ENCODE measurements around the gene AMIGO1. TPM values are rescaled to one million over a fixed set of nuclear protein-coding genes. Genes with fewer than 3 reads are reported as not detected.

AMIGO1 gene
- total RNA-seq, 1 donor from 2014 or later = 8.0 TPM

- Mint-ChIP-seq H3K9me3 (ENCODE audit: unreplicated experiment) (peaks cover 20% of the 10 kb centered on the region), H3K4me1 (ENCODE audit: low read depth, unreplicated experiment) (peaks cover 10% of the 10 kb centered on the region), H3K4me3 (ENCODE audit: unreplicated experiment) (no peak overlapping the region), H3K27ac (ENCODE audit: unreplicated experiment) (no peak overlapping the region), H3K27me3 (ENCODE audit: unreplicated experiment) (peaks cover 27% of the 10 kb centered on the region), H3K36me3 (ENCODE audit: unreplicated experiment) (no peaks in the 10 kb centered on the region)
- DNase-seq = no peak
- TF ChIP-seq, protein P1, sequence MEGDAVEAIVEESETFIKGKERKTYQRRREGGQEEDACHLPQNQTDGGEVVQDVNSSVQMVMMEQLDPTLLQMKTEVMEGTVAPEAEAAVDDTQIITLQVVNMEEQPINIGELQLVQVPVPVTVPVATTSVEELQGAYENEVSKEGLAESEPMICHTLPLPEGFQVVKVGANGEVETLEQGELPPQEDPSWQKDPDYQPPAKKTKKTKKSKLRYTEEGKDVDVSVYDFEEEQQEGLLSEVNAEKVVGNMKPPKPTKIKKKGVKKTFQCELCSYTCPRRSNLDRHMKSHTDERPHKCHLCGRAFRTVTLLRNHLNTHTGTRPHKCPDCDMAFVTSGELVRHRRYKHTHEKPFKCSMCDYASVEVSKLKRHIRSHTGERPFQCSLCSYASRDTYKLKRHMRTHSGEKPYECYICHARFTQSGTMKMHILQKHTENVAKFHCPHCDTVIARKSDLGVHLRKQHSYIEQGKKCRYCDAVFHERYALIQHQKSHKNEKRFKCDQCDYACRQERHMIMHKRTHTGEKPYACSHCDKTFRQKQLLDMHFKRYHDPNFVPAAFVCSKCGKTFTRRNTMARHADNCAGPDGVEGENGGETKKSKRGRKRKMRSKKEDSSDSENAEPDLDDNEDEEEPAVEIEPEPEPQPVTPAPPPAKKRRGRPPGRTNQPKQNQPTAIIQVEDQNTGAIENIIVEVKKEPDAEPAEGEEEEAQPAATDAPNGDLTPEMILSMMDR (IDR thresholded peaks at IDR 0.05; ENCODE audit: partially characterized antibody, unreplicated experiment) = no peak
Measured at GRCh38 chr1:109479901-109480300, 29.6 kb downstream of the AMIGO1 start.

DNA sequence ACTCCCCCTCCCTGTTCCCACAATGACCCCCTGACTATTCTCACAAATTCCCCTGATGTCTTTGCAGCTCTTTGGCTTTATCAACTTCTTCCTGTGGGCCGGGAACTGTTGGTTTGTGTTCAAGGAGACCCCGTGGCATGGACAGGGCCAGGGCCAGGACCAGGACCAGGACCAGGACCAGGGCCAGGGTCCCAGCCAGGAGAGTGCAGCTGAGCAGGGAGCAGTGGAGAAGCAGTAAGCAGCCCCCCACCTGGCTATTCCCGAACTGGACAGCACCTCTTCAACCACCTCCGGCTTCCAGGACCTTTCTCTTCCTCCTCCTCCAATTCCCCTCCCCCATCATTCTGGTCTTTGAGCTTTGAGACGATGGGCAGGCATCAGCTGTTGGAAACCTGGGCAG lies 30.2 kb downstream of the AMIGO1 start:
- peaks cover 4% of the 10 kb centered on the region for H3K36me3 Mint-ChIP-seq (ENCODE audit: unreplicated experiment)
- peaks cover 10% of the 10 kb centered on the region for H3K4me1 Mint-ChIP-seq (ENCODE audit: low read depth, unreplicated experiment)
- H3K27me3 Mint-ChIP-seq (ENCODE audit: unreplicated experiment) = peaks cover 25% of the 10 kb centered on the region
- peaks cover 16% of the 10 kb centered on the region for H3K9me3 Mint-ChIP-seq (ENCODE audit: unreplicated experiment)
- H3K27ac Mint-ChIP-seq (ENCODE audit: unreplicated experiment) = no peak overlapping the region
- H3K4me3 Mint-ChIP-seq (ENCODE audit: unreplicated experiment) = no peak overlapping the region
- DNase-seq = no peak
- TF ChIP-seq, protein P1 (IDR thresholded peaks at IDR 0.05; ENCODE audit: partially characterized antibody, unreplicated experiment) = no peak

- no peak overlapping the region for H3K27ac Mint-ChIP-seq (ENCODE audit: unreplicated experiment)
- H3K4me1 Mint-ChIP-seq (ENCODE audit: low read depth, unreplicated experiment) = peaks cover 10% of the 10 kb centered on the region
- H3K9me3 Mint-ChIP-seq (ENCODE audit: unreplicated experiment) = peaks cover 15% of the 10 kb centered on the region
- TF ChIP-seq, protein P1 (IDR thresholded peaks at IDR 0.05; ENCODE audit: partially characterized antibody, unreplicated experiment) = no peak
- no peak overlapping the region for H3K4me3 Mint-ChIP-seq (ENCODE audit: unreplicated experiment)
- DNase-seq = no peak
- peaks cover 4% of the 10 kb centered on the region for H3K36me3 Mint-ChIP-seq (ENCODE audit: unreplicated experiment)
- peaks cover 23% of the 10 kb centered on the region for H3K27me3 Mint-ChIP-seq (ENCODE audit: unreplicated experiment)
Measured at GRCh38 chr1:109478806-109479205, 30.7 kb downstream of the AMIGO1 start.

- H3K4me3 Mint-ChIP-seq (ENCODE audit: unreplicated experiment) = no peak overlapping the region
- no peak for DNase-seq
- H3K9me3 Mint-ChIP-seq (ENCODE audit: unreplicated experiment) = peaks cover 9% of the 10 kb centered on the region
- H3K36me3 Mint-ChIP-seq (ENCODE audit: unreplicated experiment) = peaks cover 4% of the 10 kb centered on the region
- TF ChIP-seq, protein P1 (IDR thresholded peaks at IDR 0.05; ENCODE audit: partially characterized antibody, unreplicated experiment) = no peak
- H3K27ac Mint-ChIP-seq (ENCODE audit: unreplicated experiment) = no peak overlapping the region
- peaks cover 10% of the 10 kb centered on the region for H3K4me1 Mint-ChIP-seq (ENCODE audit: low read depth, unreplicated experiment)
- peaks cover 17% of the 10 kb centered on the region for H3K27me3 Mint-ChIP-seq (ENCODE audit: unreplicated experiment)
Measured at GRCh38 chr1:109477821-109478220, 31.7 kb downstream of the AMIGO1 start.

- Mint-ChIP-seq H3K27me3 (ENCODE audit: unreplicated experiment) (peaks cover 10% of the 10 kb centered on the region), H3K36me3 (ENCODE audit: unreplicated experiment) (peaks cover 4% of the 10 kb centered on the region), H3K4me1 (ENCODE audit: low read depth, unreplicated experiment) (peaks cover 3% of the 10 kb centered on the region), H3K4me3 (ENCODE audit: unreplicated experiment) (no peak overlapping the region), H3K27ac (ENCODE audit: unreplicated experiment) (no peak overlapping the region), H3K9me3 (ENCODE audit: unreplicated experiment) (peaks cover 4% of the 10 kb centered on the region)
- TF ChIP-seq, protein P1 (IDR thresholded peaks at IDR 0.05; ENCODE audit: partially characterized antibody, unreplicated experiment) = no peak
- DNase-seq = no peak
Measured at GRCh38 chr1:109476825-109477224, 32.7 kb downstream of the AMIGO1 start.
